GM19452 (cell line): Measurements from ENCODE around the gene PHC2.

Source experiments
- ATAC-seq: cut with Tn5 transposase; IDR thresholded peaks from one replicate; pipeline ENCODE4 v1.9.1; 2021; ENCODE audit not compliant: unreplicated experiment

PHC2 gene

GRCh38 chr1:33455539-33456501 is 24.9 kb upstream of the PHC2 start:
- ATAC-seq, result no peak

DNA sequence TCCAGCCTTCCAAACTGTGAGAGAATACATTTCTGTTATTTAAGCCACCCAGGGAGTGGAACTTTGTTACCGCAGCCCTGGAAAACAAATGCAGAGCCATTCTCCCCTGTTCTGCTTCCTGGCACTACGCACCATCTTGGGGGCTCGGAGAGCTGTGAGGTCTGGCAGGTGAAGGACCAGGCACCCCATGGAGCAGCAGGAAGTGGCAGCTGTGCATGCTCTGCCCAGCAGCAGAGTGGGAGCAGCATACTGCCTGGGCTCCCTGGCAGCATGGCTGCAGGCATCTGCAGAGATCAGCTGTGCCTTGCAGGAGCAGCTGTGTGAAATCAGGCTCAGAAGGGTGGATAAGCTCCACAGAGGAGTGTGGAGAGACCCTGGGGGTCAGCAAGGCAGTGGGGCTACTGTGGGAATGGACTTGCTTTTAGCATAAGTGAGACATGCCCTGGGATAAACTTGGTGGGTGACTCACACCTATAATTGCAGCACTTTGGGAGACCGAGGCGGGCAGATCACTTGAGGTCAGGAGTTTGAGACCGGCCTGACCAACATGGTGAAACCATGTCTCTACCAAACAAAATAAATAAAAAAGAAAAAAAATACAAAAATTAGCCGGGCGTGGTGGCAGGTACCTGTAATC is 23.9 kb upstream of the PHC2 start:
- no peak for ATAC-seq

DNA sequence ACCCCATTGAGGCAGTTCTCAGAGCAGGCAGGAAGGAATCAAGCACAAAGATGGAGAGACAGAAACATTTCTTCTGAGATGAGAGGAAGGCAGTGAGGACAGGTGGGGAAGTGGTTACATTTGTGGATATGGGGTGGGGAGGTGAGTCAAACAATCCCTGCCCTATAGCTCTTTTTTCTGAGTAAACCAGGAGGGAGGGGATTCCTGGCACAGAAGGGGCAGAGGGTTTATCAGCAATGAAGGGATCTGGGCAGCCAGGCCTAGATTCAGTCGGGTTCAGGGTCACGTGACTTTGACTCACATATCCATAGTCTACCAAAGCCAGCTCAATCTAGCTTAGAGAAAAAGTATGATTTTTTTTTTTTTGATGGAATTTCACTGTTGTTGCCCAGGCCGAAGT is 15.7 kb upstream of the PHC2 start:
- ATAC-seq, result no peak

DNA sequence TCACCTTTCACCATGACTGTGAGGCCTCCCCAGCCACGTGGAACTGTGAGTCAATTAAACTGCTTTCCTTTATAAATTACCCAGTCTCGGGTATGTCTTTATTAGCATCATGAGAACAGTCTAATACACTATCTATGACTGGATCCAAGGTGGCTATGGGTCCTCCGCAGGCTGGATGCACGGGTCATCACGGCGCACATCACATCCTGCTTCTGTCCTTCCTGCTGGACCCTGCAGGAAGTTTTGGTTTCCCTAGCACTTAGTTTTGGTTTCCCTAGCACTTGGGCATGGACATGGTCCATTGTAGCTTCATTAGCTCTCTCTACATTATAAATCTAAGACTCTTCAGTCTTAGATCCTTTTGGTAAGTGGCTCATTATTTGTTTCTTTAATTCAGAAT is 14.2 kb upstream of the PHC2 start:
- no peak for ATAC-seq

- no peak for ATAC-seq
Observed at GRCh38 chr1:33443705-33444180, 12.8 kb upstream of the PHC2 start.

- ATAC-seq, result no peak
Observed at GRCh38 chr1:33443080-33443704, 12.3 kb upstream of the PHC2 start.

- no peak for ATAC-seq
Observed at GRCh38 chr1:33442141-33442540, 11.2 kb upstream of the PHC2 start.

DNA sequence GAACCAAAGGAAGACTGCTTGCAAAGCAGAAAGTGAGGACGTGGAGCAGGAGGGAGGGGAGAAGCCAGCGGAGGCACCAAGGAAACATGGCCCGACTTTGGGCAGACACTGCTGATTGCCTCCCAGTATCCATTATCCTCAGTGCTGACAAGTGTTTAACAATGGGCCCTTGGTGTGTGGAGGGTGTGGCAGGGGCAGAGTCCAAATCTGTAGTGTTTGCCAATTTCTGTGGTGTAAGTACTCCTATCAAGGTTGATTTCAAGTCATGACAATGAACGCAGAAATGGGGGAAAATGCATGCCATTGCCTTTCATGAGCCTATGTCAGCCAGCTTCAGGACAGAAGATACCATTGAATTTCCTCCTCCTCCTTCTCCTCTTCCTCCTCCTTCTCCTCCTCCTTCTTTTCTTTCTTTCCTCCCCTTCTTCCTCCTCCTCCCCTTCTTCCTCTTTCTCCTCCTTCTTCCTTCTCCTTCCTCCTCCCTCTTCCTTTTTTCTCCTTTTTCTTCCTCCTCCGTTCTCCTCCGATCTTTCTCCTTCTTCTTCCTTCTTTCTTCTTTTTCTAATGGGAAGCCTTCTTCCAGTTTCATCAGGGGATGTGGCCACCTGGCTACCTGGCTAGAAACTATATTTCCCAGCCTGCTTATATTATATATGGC is 10.3 kb upstream of the PHC2 start:
- ATAC-seq, result no peak

- ATAC-seq, result no peak
Observed at GRCh38 chr1:33439662-33440061, 8.8 kb upstream of the PHC2 start.

DNA sequence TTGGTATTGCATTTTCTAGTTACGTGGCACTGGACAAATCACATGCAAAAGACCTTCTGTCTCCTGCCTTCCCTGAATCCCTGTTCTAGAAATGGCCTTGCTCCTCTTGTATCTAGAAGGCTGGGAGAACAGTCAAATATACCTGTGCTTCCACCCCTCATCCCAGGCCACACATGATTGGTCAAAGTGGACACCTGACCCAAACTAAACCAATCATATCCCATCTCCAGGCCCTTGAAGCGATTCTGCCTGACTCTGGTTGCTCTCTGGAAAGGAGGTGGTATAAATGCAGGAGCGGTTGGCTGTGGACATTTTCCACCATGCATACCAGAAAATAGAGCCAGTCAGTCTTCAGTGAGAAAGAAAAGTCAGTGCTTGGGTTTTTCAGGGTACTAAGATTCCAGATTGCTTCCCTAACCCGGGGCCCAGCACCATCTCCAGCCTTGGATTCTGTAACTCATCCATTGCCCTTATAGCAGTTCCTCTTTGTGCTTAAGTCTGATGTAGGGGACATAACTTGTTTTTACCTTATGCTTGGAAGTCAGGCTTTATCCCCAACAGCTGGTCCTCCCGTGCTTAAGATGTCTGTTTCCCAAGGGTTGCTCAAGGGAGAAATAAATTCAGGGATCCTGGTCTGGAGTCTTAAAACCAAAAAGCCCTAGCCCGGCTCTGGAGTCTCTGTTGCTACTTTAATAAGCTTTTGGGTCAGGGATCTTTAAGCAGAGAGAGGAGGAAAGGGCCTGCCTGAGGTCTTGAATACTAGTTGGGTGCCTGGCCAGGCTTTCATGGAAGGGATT is 7.7 kb upstream of the PHC2 start:
- ATAC-seq, result no peak

- ATAC-seq, result no peak
Observed at GRCh38 chr1:33436557-33437285, 5.8 kb upstream of the PHC2 start.

- no peak for ATAC-seq
Observed at GRCh38 chr1:33435096-33435820, 4.4 kb upstream of the PHC2 start.

DNA sequence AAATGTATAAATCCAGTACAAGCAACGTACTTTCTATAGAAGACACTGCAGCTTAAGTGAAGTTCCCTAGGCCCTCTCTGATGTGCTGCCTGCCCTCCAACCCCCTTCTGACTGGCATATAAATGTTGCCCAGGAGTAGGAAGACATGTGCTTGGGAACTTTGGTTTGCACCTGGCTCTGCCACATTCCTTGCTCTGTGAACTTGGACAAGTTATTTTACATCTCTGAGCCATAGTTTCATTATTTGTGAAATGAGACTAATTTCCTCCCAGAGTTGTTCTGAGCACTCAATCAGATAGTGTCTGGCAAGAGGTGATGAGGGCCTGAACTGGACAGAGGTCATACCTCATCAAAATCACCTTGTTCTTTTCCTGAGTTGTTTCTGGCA is 3.5 kb upstream of the PHC2 start:
- no peak for ATAC-seq

GRCh38 chr1:33433509-33434362 is 2.8 kb upstream of the PHC2 start:
- ATAC-seq, result no peak

GRCh38 chr1:33429856-33430691 is 821 bp downstream of the PHC2 start:
- no peak for ATAC-seq

- ATAC-seq, result no peak
Observed at GRCh38 chr1:33429332-33429731, 1.6 kb downstream of the PHC2 start.

GRCh38 chr1:33428661-33429060 is 2.2 kb downstream of the PHC2 start:
- no peak for ATAC-seq
